NCI-H2196 treated with DMSO at 0.1 percent for 48 hours (cell line): ENCODE measurements around the gene NKIRAS1.
"Not testable (repeated sequence)": the region's sequence is repeated elsewhere in the genome, so short reads cannot be mapped to it uniquely, and the experiment has no call there.

Experiments used
- DNase-seq: peaks from one replicate; lab custom pipeline; 2025; ENCODE audit not compliant: unreplicated experiment; lab: John Stamatoyannopoulos, UW

NKIRAS1 gene

DNA sequence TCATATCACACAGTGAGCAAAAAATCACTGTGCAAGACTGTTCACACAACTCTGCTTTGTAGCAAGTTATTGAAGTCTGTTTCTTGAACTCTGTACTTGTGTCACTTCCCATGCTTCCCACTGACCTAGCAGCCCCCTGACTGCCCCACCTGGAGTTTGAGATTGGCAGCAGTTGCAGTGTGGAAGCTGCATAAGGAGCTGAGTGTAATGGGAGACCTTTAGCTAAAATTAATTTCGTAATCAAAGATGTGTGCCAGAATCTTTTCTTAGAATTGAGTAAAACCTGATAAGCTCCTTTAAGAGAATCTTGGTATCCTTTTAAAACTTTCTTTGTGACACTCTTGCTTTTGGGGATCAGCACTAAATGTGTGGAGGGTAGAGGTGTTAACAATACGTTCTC is 42.8 kb downstream of the NKIRAS1 start:
- DNase-seq, result no peak

DNA sequence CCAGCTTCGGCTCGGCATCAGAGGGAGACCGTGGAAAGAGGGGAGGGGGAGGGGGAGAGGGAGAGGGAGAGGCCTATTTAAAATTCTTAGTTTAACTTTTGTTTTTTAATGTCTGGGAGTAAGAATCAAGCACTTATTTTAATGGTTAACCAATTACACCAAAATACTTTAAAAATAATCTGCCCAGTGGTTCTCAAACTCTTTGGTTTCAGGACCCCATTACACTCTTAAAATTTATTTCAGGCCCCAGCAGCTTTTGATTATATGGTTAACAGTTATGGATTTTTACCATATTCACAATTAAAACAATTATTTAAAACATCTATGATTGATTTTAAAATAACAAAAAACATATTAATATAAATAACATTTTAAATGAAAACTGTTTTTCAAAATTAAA is 44.5 kb downstream of the NKIRAS1 start:
- no peak for DNase-seq

DNA sequence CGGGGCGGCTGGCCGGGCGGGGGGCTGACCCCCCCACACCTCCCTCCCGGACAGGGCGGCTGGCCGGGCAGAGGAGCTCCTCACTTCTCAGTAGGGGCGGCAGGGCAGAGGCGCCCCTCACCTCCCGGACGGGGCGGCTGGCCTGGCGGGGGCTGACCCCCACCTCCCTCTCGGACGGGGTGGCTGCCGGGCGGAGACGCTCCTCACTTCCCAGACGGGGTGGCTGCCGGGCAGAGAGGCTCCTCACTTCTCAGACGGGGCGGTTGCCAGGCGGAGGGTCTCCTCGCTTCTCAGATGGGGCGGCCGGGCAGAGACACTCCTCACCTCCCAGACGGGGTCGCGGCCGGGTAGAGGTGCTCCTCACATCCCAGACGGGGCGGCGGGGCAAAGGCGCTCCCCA is 45.4 kb downstream of the NKIRAS1 start:
- not testable (repeated sequence) for DNase-seq

DNA sequence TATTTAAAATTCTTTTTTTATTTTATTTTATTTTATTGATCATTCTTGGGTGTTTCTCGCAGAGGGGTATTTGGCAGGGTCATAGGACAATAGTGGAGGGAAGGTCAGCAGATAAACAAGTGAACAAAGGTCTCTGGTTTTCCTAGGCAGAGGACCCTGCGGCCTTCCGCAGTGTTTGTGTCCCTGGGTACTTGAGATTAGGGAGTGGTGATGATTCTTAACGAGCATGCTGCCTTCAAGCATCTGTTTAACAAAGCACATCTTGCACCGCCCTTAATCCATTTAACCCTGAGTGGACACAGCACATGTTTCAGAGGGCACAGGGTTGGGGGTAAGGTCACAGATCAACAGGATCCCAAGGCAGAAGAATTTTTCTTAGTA is 46.1 kb downstream of the NKIRAS1 start:
- DNase-seq, result not testable (repeated sequence)

DNA sequence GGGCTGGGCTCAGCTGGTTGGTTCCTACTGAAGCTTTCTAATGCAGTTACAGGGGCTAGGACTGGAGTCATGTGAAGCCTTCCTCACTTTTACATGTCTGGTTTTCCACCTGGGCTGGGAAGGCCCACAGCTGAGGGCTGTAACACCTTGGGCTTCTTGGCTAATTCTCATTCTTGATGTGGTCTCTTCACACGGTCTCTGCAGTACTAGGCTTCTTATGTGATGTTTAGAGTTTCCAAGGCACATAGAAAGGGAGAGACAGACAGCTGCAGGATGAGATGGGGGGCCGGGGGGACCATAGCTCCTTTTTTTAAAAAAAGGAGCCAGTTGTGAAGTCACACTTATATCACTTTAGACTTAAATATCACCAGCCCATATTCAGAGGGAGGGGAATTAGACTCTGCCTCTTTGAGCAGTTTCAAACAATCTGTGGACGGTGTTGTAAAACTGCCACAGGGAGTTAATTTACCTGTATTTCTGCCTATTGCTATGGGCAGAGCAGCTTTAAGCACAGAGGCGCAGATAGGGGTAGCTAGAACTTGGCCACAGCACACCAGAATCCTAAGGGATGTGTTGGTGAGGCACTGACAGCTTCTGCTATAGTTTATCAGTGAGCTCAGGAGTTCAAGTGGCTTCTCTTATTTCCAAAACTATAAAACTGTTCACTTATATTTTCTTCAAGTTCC is 46.7 kb downstream of the NKIRAS1 start:
- no peak for DNase-seq

DNA sequence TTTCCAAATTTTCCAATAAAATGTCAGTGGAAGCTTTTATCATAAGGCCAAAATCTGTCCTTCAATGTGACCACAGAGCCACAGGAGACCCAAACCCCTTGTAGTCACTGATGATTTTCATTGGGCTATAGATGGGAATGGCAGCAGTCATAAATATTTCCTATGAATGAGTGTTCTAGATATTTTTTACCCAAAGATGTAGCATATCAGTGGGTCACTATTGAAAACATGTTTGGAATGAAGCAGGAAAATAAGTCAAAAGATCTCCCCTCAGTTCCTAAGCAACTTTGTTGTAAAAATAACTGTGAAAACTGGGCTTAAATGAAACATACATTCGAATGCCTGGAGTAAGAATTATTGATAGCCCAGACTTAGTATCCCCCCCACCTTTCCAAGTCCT is 49.0 kb downstream of the NKIRAS1 start:
- no peak for DNase-seq

DNA sequence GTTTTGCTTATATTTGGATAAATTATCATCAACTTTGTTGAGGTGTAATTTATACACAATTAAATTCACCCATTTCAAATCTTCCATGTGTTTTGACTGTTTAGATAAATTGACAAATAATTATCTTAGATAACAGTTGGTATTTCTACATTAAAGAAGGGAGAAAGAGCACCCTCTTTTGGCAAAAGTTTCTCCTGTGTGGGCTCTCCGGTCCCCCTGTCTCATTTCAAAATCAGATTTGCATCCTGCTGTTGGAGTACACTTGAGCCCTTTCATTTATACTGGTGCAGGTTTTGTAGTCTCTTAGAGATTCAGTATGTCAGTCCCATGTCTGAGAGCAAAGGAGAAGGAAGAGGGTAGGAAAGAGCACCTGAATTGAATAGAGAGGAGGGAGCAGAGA is 49.4 kb downstream of the NKIRAS1 start:
- no peak for DNase-seq

DNA sequence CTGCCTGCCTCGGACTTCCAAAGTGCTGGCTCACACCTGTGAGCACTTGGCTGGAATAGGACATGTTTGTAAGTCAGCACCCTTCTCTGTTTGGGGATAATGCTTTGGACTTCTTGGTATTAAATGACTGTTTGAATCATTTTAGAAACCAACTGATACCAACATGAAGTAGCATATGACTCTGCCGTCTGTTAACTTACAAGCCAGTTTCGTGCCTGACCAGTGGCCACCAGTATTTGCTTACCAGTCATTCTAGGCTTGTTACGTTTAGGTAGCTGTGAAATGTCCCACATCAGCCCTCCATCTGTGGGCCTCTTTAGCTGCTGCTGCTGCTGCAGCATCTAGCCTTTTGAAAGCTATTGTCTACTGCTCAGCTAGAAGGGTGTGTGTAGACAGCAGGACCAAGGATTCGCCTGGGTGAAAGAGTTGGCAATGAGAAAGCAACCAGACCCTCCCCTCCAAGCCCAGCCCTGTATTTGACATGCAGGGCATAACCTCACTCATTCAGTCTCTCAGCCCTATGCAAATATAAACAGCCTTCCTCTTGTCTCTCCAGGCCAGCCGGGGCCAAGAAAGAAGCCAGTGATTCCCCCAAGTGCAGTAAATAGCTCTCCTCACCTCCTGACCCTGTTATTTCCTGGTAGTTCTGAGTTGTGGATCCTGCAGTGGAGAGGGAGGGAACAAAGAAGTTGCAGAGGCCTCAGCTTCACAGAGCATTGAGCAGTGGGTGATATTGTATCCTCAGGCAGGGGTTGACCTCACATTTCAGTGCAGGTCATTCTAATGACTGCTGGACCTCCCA is 51.0 kb downstream of the NKIRAS1 start:
- peak; percentile 27 for DNase-seq

DNA sequence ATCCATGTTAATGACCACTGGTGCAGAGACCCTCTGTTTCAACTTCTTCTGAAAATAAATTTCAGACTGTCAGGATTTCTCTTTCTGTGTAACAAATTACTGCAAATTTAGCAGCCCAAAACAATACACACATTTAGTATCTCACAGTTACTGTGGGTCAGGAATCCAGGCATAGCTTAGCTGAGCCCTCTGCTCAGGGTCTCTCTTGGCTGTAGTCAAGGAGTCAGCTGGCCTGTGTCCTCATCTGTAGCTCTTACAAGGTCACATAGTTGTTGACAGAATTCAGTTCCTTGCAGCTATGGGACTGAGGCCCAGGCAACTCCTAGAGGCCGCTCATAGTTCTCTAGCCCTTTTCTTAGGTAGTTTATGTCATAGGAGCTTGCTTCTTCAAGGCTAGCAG is 51.9 kb downstream of the NKIRAS1 start:
- DNase-seq, result no peak

DNA sequence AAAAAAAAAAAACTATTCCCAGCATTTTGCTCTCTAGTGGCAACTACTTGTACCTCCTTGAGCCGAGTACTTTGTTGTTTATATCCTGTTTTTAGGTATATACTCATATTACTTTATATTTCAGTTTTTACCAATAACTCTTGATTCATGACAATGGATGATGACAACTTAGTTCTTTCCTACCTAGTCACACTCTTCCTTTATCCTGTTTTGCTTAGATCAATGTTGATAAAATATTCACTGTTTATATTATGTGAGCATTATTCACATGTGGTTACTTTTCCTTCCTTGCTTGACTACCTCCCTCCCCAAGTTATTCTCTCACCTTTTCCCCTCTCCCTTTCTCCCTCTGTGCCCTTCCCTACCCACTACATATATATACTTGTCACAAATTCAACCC is 53.7 kb downstream of the NKIRAS1 start:
- DNase-seq, result no peak

DNA sequence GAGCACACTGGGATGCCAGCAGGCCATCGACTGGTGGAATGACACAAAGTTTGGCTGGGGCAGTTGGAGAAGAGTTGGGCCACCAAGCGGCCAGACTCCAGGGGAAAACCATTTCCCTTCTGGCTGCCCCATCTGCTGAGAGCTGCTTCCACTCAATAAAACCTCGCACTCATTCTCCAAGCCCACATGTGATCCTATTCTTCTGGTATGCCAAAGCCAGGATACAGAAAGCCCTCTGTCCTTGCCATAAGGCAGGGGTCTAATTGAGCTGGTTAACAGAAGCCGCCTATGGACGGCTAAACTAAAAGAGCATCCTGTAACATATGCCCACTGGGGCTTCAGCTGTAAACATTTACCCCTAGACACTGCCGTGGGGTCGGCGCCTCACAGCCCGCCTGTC is 55.1 kb downstream of the NKIRAS1 start:
- no peak for DNase-seq

DNA sequence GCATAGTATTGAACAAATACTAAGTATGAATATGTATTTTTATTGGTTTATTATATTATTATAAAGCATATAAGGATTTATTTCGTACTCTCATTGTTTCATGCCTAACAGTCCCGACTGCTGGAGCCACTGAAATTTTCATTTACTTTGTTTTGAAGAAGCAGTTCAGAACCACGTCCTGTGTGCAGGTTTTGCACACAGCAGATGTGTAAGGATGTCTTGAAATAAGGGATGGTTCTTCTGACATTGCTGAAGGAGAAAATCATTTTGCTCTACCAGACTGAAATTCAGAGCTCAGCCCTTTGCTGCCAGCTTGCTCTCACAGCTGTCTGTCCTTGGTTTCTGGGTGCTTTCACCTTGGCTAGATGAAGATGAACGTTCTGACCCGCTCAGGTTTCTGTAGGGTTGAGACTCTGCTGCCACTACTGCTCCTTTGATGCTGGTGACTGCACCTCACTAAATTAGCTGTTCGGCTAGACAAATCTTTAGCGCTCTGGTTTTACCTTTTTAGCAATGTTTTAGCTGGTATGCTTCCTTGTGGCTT is 56.9 kb downstream of the NKIRAS1 start:
- DNase-seq, result no peak

DNA sequence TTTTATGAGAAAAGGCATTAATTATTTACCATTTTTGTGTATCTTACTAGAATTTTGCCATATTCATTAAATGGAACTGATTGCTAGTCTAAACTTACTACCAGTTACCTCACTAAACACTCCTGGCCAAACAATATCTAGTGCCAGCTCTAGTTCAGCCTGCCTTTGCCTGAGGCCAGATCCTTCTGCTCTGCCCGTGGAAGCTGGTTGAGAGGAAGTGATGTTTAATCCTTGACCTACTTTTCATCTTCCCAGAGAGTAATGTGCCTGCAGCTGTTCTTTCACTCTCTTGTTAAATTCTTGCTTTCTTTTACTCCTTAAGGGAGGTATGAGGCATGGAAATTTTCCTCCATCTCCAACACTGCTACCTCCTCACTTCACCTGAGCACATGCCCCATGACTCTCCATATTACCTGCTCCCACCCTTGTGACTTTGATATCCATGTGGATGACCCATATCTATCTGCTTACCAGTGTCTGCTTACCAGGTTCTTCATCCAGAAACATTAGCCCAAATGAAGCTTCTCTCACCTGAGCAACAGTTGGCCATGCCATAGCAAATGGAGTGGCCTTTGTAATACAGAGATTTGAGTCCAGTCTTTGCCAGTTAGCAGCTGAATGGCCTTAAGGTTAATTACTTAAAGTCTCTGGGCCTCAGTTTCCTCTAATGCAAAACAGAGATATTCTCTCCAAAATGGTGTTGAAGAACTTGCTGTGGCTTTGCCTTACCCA is 57.6 kb downstream of the NKIRAS1 start:
- peak; percentile 9 for DNase-seq

DNA sequence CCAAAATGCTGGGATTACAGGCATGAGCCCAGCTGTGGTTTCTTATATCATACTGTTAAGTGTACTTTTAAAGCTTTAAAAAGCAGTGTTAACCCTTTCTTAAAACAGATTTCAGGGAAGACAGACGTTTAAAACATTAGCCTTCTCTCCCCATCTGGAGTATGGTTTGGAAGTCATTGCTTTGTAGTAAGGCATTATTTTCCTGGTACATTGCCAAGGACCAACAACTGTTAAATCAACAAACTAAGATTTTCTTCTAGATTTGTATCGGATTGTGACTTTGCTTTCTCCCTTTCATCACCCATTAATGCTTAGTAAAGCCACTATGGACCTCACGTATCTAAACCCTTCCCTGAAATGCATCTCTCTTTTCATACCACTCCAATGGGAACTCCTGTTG is 60.5 kb downstream of the NKIRAS1 start:
- DNase-seq, result no peak

DNA sequence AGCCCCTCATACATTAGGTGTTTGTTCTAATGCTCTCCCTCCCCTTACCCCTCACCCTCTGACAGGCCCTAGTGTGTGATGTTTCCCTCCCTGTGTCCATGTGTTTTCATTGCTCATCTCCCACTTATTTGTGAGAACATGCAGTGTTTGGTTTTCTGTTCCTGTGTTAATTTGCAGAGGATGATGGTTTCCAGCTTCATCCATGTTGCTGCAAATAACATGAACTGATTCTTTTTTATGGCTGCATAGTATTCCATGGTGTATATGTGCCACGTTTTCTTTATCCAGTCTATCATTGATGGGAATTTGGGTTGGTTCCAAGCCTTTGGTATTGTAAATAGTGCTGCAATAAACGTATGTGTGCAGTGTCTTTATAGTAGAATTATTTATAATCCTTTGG is 67.3 kb downstream of the NKIRAS1 start:
- DNase-seq, result not testable (repeated sequence)

DNA sequence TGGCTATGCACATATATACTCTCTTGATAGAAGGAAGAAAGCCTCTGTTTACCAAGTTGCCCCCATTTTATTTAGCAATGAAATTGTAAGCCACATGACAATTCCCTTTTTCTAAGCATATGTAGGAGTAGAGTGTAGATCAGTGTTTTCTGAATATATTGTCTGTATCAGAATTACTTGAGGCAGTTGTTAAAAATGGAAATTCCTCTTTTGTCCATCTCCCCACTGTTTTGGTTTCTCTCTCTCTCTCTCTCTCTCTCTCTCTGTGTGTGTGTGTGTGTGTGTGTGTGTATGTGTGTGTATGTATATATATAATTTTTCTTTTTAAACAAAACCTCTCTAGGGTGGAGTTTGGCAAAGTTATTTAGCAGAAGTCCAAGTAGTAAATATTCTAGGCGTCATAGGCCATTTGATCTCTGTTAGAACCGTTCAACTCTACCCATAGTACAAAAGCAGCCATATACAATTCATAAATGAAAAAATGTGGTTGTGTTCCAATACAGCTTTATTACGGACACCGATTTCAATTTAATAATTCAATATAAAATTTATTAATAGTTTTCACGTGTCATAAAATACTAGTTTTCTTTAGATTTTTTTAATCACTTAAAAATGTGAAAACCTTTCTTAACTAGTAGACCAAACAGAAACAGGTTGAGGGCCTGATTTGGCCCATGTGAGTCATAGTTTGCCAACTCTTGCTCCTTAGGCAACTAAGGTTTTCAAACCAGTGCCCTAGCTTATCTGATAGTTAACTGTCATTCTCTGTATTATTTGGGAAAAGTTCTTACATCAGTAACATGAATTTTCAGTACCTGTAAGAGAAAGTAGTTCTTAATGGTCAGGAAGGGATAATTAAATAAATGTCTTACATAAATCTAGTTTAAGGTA is 71.2 kb downstream of the NKIRAS1 start:
- no peak for DNase-seq

DNA sequence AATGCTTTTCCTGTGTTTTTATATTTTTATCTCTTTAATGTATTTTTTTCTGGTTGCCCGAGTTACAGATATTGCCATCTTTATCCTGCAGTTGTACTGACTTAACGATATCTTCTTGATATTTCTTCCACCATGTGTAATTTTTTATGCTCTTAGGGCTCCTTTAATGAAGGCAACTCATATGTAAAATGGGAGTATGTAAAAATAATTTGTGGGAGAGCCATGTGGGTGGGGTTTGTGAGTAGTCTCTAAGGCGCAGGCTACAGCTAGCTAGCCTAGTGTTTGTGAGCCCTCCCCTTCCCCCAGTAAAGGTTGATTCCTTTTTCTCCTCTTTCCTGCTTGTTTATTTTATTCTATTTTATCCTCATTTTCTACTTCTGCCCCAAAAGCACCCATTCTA is 72.9 kb downstream of the NKIRAS1 start:
- DNase-seq, result no peak
